NB4 (cell line): ENCODE data around the gene E2F6.

Source experiments
- MYC ChIP-seq: IDR thresholded peaks from 2 replicates; pipeline ENCODE4 v1.6.1; 2011; ENCODE audit warnings: low read depth, low read length
- POLR2A ChIP-seq: IDR thresholded peaks from 2 replicates; pipeline ENCODE4 v1.6.1; 2011; ENCODE audit warnings: mild to moderate bottlenecking; ENCODE audit not compliant: insufficient read length; ENCODE audit errors: extremely low read depth

GRCh38 chr2:11512431-11512830 lies 46.5 kb upstream of the E2F6 start:
- TF ChIP-seq POLR2A (no peak), MYC (no peak)
